NCI-H345 (cell line): ENCODE results near the gene BCL10.
"Not testable (repeated sequence)": the region's sequence is repeated elsewhere in the genome, so short reads cannot be mapped to it uniquely, and the experiment has no call there.

ENCODE experiments used
- DNase-seq: peaks from one replicate; lab custom pipeline; 2025; lab: John Stamatoyannopoulos, UW

BCL10 gene

GRCh38 chr1:85264150-85264549 is 12.3 kb downstream of the BCL10 start:
- DNase-seq: no peak

- DNase-seq: no peak
These were observed 13.4 kb downstream of the BCL10 start for GRCh38 chr1:85262985-85263384.

- DNase-seq: no peak
These were observed 16.5 kb downstream of the BCL10 start for GRCh38 chr1:85259912-85260274.

- peak; percentile 96 for DNase-seq
These were observed 17.1 kb downstream of the BCL10 start, which contains the start of gene C1orf52 for GRCh38 chr1:85259118-85259911. TSS of gene C1orf52 (minus strand) at chr1:85259662. CDS start at chr1:85259633, 29 bp downstream.

- DNase-seq: no peak
These were observed 17.8 kb downstream of the BCL10 start for GRCh38 chr1:85258536-85259117.

GRCh38 chr1:85249042-85249441 is 27.4 kb downstream of the BCL10 start:
- not testable (repeated sequence) for DNase-seq

- no peak for DNase-seq
These were observed 30.5 kb downstream of the BCL10 start for GRCh38 chr1:85245891-85246290.

GRCh38 chr1:85245456-85245855 is 31.0 kb downstream of the BCL10 start:
- no peak for DNase-seq

GRCh38 chr1:85244271-85245061 is 32.0 kb downstream of the BCL10 start:
- DNase-seq: no peak

- DNase-seq: no peak
These were observed 33.1 kb downstream of the BCL10 start for GRCh38 chr1:85243372-85243771.

GRCh38 chr1:85240643-85241042 is 35.8 kb downstream of the BCL10 start:
- DNase-seq: no peak

- peak; percentile 42 for DNase-seq
These were observed 36.2 kb downstream of the BCL10 start for GRCh38 chr1:85240174-85240601.

GRCh38 chr1:85237613-85238012 is 38.8 kb downstream of the BCL10 start:
- DNase-seq: no peak

GRCh38 chr1:85230305-85230977 is 46.0 kb downstream of the BCL10 start:
- DNase-seq: no peak

GRCh38 chr1:85229574-85230097 is 46.8 kb downstream of the BCL10 start:
- DNase-seq: peak; percentile 33

GRCh38 chr1:85228972-85229371 is 47.5 kb downstream of the BCL10 start:
- DNase-seq: no peak

- peak; percentile 14 for DNase-seq
These were observed 50.6 kb downstream of the BCL10 start for GRCh38 chr1:85225624-85226380.

- DNase-seq: peak; percentile 85
These were observed 51.5 kb downstream of the BCL10 start for GRCh38 chr1:85224734-85225623.

- DNase-seq: no peak
These were observed 52.1 kb downstream of the BCL10 start for GRCh38 chr1:85224295-85224694.

- no peak for DNase-seq
These were observed 53.1 kb downstream of the BCL10 start for GRCh38 chr1:85223334-85223733.
